DOHH2 (cell line): ENCODE data around the gene ERRFI1.

ENCODE experiments used
- H3F3A ChIP-seq: fragments of 200-600 bp; sonication (generic), shearing (Covaris generic); 2 replicates; pipeline ENCODE4 v1.6.0; 2016; ENCODE audit warnings: antibody characterized with exemption, mild to moderate bottlenecking; ENCODE audit not compliant: control insufficient read depth, insufficient read depth
- H3K27ac ChIP-seq: fragments of 200-600 bp; sonication (generic); 2 replicates; pipeline ENCODE4 v1.5.1; 2014; ENCODE audit warnings: low read depth, mild to moderate bottlenecking, low read length, moderate library complexity
- H3K27me3 ChIP-seq: fragments of 200-600 bp; sonication (generic); 2 replicates; pipeline ENCODE4 v1.6.1; 2014; ENCODE audit warnings: mild to moderate bottlenecking, low read length, mixed read lengths; ENCODE audit not compliant: control insufficient read depth
- H3K36me3 ChIP-seq: fragments of 200-600 bp; sonication (generic); 2 replicates; pipeline ENCODE4 v1.6.1; 2014; ENCODE audit warnings: mild to moderate bottlenecking, low read length, moderate library complexity, mixed read lengths; ENCODE audit not compliant: control insufficient read depth
- H3K4me1 ChIP-seq: fragments of 200-600 bp; sonication (generic); 2 replicates; pipeline ENCODE4 v1.6.1; 2014; ENCODE audit warnings: mild to moderate bottlenecking, low read length, mixed read lengths; ENCODE audit not compliant: control insufficient read depth
- H3K4me2 ChIP-seq: fragments of 200-600 bp; sonication (generic); 2 replicates; pipeline ENCODE4 v1.6.0; 2014; ENCODE audit warnings: mild to moderate bottlenecking, low read length, moderate library complexity
- H3K4me3 ChIP-seq: fragments of 200-600 bp; sonication (generic); 2 replicates; pipeline ENCODE4 v1.5.1; 2014; ENCODE audit warnings: mild to moderate bottlenecking, low read length, mixed read lengths
- H3K79me2 ChIP-seq: fragments of 200-600 bp; sonication (generic); 2 replicates; pipeline ENCODE4 v1.6.1; 2014; ENCODE audit warnings: mild to moderate bottlenecking, low read length, mixed read lengths; ENCODE audit not compliant: control insufficient read depth
- H3K9me2 ChIP-seq: fragments of 200-600 bp; sonication (generic); replicated peaks from 2 replicates; pipeline ENCODE4 v1.6.1; 2014; ENCODE audit warnings: mild to moderate bottlenecking, low read length, mixed read lengths; ENCODE audit not compliant: control insufficient read depth
- H3K9me3 ChIP-seq: fragments of 200-600 bp; sonication (generic); 2 replicates; pipeline ENCODE4 v1.6.1; 2014; ENCODE audit warnings: antibody characterized with exemption, low read length, mixed read lengths; ENCODE audit not compliant: control insufficient read depth, insufficient read depth
- H4K20me1 ChIP-seq: fragments of 200-600 bp; sonication (generic); 2 replicates; pipeline ENCODE4 v1.6.0; 2014; ENCODE audit warnings: low read depth, mild to moderate bottlenecking, antibody characterized with exemption, low read length, moderate library complexity; ENCODE audit not compliant: control insufficient read depth, insufficient read depth
- CTCF ChIP-seq: fragments of 200-600 bp; sonication (generic); IDR thresholded peaks from one replicate; pipeline ENCODE4 v1.5.1; 2014; ENCODE audit warnings: antibody characterized with exemption, mild to moderate bottlenecking, low read depth, low read length; ENCODE audit not compliant: poor library complexity, severe bottlenecking
- EZH2phosphoT487 ChIP-seq: fragments of 200-600 bp; sonication (generic); IDR thresholded peaks from 2 replicates; pipeline ENCODE4 v1.6.1; 2017; ENCODE audit warnings: borderline replicate concordance, mild to moderate bottlenecking, antibody characterized with exemption, low read length, moderate library complexity, mixed read lengths

ERRFI1 gene

GRCh38 chr1:8003438-8004112, 22.5 kb downstream of the ERRFI1 start:
- H3K4me1 ChIP-seq = no peaks in the 10 kb centered on the region
- H4K20me1 ChIP-seq = no peaks in the 10 kb centered on the region
- TF ChIP-seq EZH2phosphoT487 = no peak
- H3K9me3 ChIP-seq = no peaks in the 10 kb centered on the region
- H3K27me3 ChIP-seq = no peaks in the 10 kb centered on the region
- no peaks in the 10 kb centered on the region for H3F3A ChIP-seq
- H3K79me2 ChIP-seq = no peaks in the 10 kb centered on the region
- no peaks in the 10 kb centered on the region for H3K9me2 ChIP-seq
- no peak overlapping the region for H3K4me2 ChIP-seq
- H3K4me3 ChIP-seq = no peak overlapping the region
- H3K27ac ChIP-seq = no peak overlapping the region
- no peaks in the 10 kb centered on the region for H3K36me3 ChIP-seq

GRCh38 chr1:8002921-8003320, 23.2 kb downstream of the ERRFI1 start:
- TF ChIP-seq CTCF (no peak), EZH2phosphoT487 (no peak)
- no peaks in the 10 kb centered on the region for H3K9me3 ChIP-seq
- no peaks in the 10 kb centered on the region for H3F3A ChIP-seq
- H3K9me2 ChIP-seq = no peaks in the 10 kb centered on the region
- H4K20me1 ChIP-seq = no peaks in the 10 kb centered on the region
- H3K36me3 ChIP-seq = no peaks in the 10 kb centered on the region
- no peaks in the 10 kb centered on the region for H3K27me3 ChIP-seq
- no peaks in the 10 kb centered on the region for H3K4me1 ChIP-seq
- H3K79me2 ChIP-seq = no peaks in the 10 kb centered on the region
- no peak overlapping the region for H3K4me2 ChIP-seq
- H3K27ac ChIP-seq = no peak overlapping the region
- no peak overlapping the region for H3K4me3 ChIP-seq

GRCh38 chr1:8002329-8002910, 23.7 kb downstream of the ERRFI1 start:
- no peaks in the 10 kb centered on the region for H3K9me3 ChIP-seq
- H3K79me2 ChIP-seq = no peaks in the 10 kb centered on the region
- H3K4me2 ChIP-seq = no peak overlapping the region
- no peak overlapping the region for H3K27ac ChIP-seq
- TF ChIP-seq CTCF = no peak
- TF ChIP-seq EZH2phosphoT487 = no peak
- H3K4me3 ChIP-seq = no peak overlapping the region
- H3K4me1 ChIP-seq = no peaks in the 10 kb centered on the region
- H3K9me2 ChIP-seq = no peaks in the 10 kb centered on the region
- no peaks in the 10 kb centered on the region for H3K36me3 ChIP-seq
- no peaks in the 10 kb centered on the region for H3F3A ChIP-seq
- no peaks in the 10 kb centered on the region for H4K20me1 ChIP-seq
- no peaks in the 10 kb centered on the region for H3K27me3 ChIP-seq

GRCh38 chr1:7995437-7995836, 30.7 kb downstream of the ERRFI1 start:
- no peaks in the 10 kb centered on the region for H4K20me1 ChIP-seq
- no peak overlapping the region for H3K4me2 ChIP-seq
- H3K79me2 ChIP-seq = no peaks in the 10 kb centered on the region
- TF ChIP-seq EZH2phosphoT487 (no peak), CTCF (no peak)
- H3K9me2 ChIP-seq = no peaks in the 10 kb centered on the region
- no peaks in the 10 kb centered on the region; the same call in 1 of the 2 replicates for H3K36me3 ChIP-seq
- H3F3A ChIP-seq = no peaks in the 10 kb centered on the region
- no peak overlapping the region for H3K27ac ChIP-seq
- H3K9me3 ChIP-seq = no peaks in the 10 kb centered on the region
- H3K4me3 ChIP-seq = no peak overlapping the region
- H3K4me1 ChIP-seq = no peaks in the 10 kb centered on the region
- H3K27me3 ChIP-seq = no peaks in the 10 kb centered on the region
